Heart right ventricle (tissue), 16 donors: Measurements from ENCODE around the gene RAMP1. TPM values are rescaled to one million over a fixed set of nuclear protein-coding genes. Genes with fewer than 3 reads are reported as not detected.

Source experiments
- ATAC-seq, 8 donors: fragments of 200-7000 bp; cut with Tn5 transposase; one replicate each; pipeline ENCODE4 v1.9.1; 2020; ENCODE audit warnings: mild to moderate bottlenecking in 8 of 8, moderate library complexity in 8 of 8, moderate number of reproducible peaks in 1 of 8
- DNase-seq, 2 donors: peaks; one replicate each; pipeline ENCODE4 v3.0.0-alpha.2; 2020
- H3K27ac ChIP-seq, 10 donors: fragments of 200-600 bp; sonication (generic) in 2 of 10; one replicate each; pipeline versions ENCODE4 v1.5.0 to v1.8.0; 2020 to 2022; ENCODE audit warnings: mild to moderate bottlenecking in 3 of 10
- H3K27me3 ChIP-seq, 7 donors: fragments of 200-600 bp; one replicate each; pipeline ENCODE4 v1.8.0; 2021 to 2022; ENCODE audit warnings: mild to moderate bottlenecking in 2 of 7
- H3K36me3 ChIP-seq, 9 donors: fragments of 200-600 bp; sonication (generic) in 1 of 9; one replicate each; pipeline versions ENCODE4 v1.5.0 to v1.8.0; 2020 to 2022; ENCODE audit warnings: mild to moderate bottlenecking in 2 of 9
- H3K4me1 ChIP-seq, 9 donors: fragments of 200-600 bp; sonication (generic) in 1 of 9; one replicate each; pipeline versions ENCODE4 v1.5.0 to v1.8.0; 2020 to 2022; ENCODE audit warnings: mild to moderate bottlenecking in 4 of 9
- H3K4me3 ChIP-seq, 10 donors: fragments of 200-600 bp; sonication (generic) in 2 of 10; one replicate each; pipeline versions ENCODE4 v1.5.0 to v1.8.0; 2020 to 2022; ENCODE audit warnings: mild to moderate bottlenecking in 7 of 10, moderate library complexity in 2 of 10
- H3K9me3 ChIP-seq, 11 donors: fragments of 200-600 bp in 10 of 11; sonication (generic) in 2 of 11; one replicate each; pipeline versions ENCODE4 v1.5.0 to v1.8.0; 2013 to 2022; ENCODE audit warnings: mild to moderate bottlenecking in 2 of 11, control low read depth in 1 of 11, moderate library complexity in 1 of 11
- WGBS, 2 donors: extraction: QIAGEN DNeasy Blood & Tissue Kit; methylation state at CpG; one replicate each; pipeline ENCODE4 v1.1.7; 2013; ENCODE audit warnings: inconsistent platforms in 1 of 2; 5-methylcytosine and 5-hydroxymethylcytosine counted together
- intact Hi-C, 10 donors: fragments of 100-400 bp; cut with DNase I; formaldehyde crosslinking; loops; one replicate each; pipeline versions ENCODE4 v1.11.1 to v1.14.2; 2022
- polyA plus RNA-seq, 2 donors: library from polyadenylated mRNA; stranded (reverse); fragments of 200-250 nt; gene quantifications; one replicate each; pipeline ENCODE4 v1.2.3, GENCODE V29; 2013
- total RNA-seq, 10 donors: library from RNA; stranded (reverse); fragmentation: NEBNext Ultra II Directional in 3 of 10; extraction: Animal tissue kit (Norgen Biotek cat#: 25700) in 3 of 10; gene quantifications; one replicate each; pipeline versions ENCODE4 v1.2.1 to v1.2.4, GENCODE V29; 2021 to 2023
- TF ChIP-seq, protein P1 (sequence below), 9 donors: fragments of 200-600 bp; sonication (generic) in 2 of 9; IDR thresholded peaks; one replicate each; pipeline versions ENCODE4 v1.5.0 to v1.8.0; 2021 to 2022; ENCODE audit warnings: antibody characterized with exemption in 9 of 9, mild to moderate bottlenecking in 5 of 9, moderate library complexity in 1 of 9
- donor health status: Arrhythmogenic right ventricular cardiomyopathy.
- donor health status: ischemic (EF 13 %, LVEDD 7.1; RV severe dilation, severe dysfunction).
- donor health status: healthy with polysubstance abuse.
- donor health status: DM: no; HTN: yes; CAD: no.
- donor health status: DM: no; HTN: no; CAD: no.
- donor health status: ischemic (EF 25% LVEDD 6.9; RV normal size, moderate dysfunction).
- donor health status: ischemic (EF 25% LVEDD 5.7; RV mildly dilated, moderate dysfunction).
- donor health status: healthy.
- donor health status: DM: yes; HTN: yes; CAD: no.
- donor health status: Ischemic cardiomyopathy.
- donor health status: ischemic (EF 35%, LVEDD 5.7; RV mildly dilated, moderate dysfunction).
- donor health status: nonischemic (EF 11% LVEDD 7.7; RV severe dilation, severe dysfunction).
- donor health status: DM: yes; HTN: yes; CAD: no.
- donor health status: PGD.
- donor health status: ischemic (EF 29% LVEDD 5.4; RV normal size, mild dysfunction).
- donor health status: nonischemic (EF 23%, LVEDD 6.1; RV moderate dilation, normal function).

RAMP1 gene
- total and polyA plus RNA-seq, 12 donors = 52.7 to 1,549 (median 178) TPM

DNA sequence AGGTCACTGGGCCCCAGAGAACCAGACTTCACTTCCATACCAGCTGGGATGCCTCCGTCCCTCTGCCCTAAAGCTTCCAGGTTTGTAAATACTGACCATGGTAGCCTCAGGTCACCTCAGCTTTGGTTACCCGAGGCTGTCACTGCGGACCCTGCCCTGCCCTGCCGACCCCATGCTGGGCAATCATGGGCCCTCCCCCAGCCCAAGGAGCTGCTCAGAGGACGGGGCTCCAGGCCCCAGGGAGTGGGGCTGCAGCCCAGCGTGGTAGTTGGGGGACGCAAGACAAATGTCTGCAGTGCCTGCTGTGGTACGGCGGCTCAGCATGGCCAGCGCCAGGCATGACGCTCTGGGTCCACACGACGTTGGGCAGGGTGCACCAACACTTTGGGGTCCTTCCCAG, 25.3 kb downstream of the RAMP1 start:
- no peaks in the 10 kb centered on the region for H3K27me3 ChIP-seq
- H3K9me3 ChIP-seq = peaks cover 0 to 3% (median 0%) of the 10 kb centered on the region in 11 donors
- peaks cover 10 to 49% (median 33%) of the 10 kb centered on the region in 9 donors for H3K4me1 ChIP-seq
- 74 to 79% methylated on average over 13 of the region's 13 CpGs for WGBS, 2 donors
- ATAC-seq (no peak), DNase-seq (no peak)
- H3K4me3 ChIP-seq = no peak overlapping the region
- intact Hi-C loops = no loop called here
- peaks cover 0 to 12% (median 0%) of the 10 kb centered on the region in 9 donors for H3K36me3 ChIP-seq
- TF ChIP-seq, protein P1, sequence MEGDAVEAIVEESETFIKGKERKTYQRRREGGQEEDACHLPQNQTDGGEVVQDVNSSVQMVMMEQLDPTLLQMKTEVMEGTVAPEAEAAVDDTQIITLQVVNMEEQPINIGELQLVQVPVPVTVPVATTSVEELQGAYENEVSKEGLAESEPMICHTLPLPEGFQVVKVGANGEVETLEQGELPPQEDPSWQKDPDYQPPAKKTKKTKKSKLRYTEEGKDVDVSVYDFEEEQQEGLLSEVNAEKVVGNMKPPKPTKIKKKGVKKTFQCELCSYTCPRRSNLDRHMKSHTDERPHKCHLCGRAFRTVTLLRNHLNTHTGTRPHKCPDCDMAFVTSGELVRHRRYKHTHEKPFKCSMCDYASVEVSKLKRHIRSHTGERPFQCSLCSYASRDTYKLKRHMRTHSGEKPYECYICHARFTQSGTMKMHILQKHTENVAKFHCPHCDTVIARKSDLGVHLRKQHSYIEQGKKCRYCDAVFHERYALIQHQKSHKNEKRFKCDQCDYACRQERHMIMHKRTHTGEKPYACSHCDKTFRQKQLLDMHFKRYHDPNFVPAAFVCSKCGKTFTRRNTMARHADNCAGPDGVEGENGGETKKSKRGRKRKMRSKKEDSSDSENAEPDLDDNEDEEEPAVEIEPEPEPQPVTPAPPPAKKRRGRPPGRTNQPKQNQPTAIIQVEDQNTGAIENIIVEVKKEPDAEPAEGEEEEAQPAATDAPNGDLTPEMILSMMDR (IDR thresholded peaks at IDR 0.05) = no peak
- peak overlapping the region in 9 of 10 donors; percentile 80 to 97 (median 89) for H3K27ac ChIP-seq

GRCh38 chr2:237885111-237885930, 25.9 kb downstream of the RAMP1 start:
- H3K4me3 ChIP-seq = no peak overlapping the region
- no peaks in the 10 kb centered on the region for H3K27me3 ChIP-seq
- intact Hi-C loops = no loop called here
- TF ChIP-seq, protein P1 (IDR thresholded peaks at IDR 0.05) = no peak
- ATAC-seq = peak in 2 of 8 donors; percentile 1 to 23
- H3K27ac ChIP-seq = peak overlapping the region; percentile 80 to 97 (median 90)
- peaks cover 0 to 3% (median 0%) of the 10 kb centered on the region in 11 donors for H3K9me3 ChIP-seq
- H3K4me1 ChIP-seq = peaks cover 10 to 49% (median 33%) of the 10 kb centered on the region in 9 donors
- no peak for DNase-seq
- H3K36me3 ChIP-seq = peaks cover 0 to 12% (median 0%) of the 10 kb centered on the region in 9 donors
- WGBS, 2 donors = 59 to 68% methylated on average over 27 of the region's 27 CpGs

DNA sequence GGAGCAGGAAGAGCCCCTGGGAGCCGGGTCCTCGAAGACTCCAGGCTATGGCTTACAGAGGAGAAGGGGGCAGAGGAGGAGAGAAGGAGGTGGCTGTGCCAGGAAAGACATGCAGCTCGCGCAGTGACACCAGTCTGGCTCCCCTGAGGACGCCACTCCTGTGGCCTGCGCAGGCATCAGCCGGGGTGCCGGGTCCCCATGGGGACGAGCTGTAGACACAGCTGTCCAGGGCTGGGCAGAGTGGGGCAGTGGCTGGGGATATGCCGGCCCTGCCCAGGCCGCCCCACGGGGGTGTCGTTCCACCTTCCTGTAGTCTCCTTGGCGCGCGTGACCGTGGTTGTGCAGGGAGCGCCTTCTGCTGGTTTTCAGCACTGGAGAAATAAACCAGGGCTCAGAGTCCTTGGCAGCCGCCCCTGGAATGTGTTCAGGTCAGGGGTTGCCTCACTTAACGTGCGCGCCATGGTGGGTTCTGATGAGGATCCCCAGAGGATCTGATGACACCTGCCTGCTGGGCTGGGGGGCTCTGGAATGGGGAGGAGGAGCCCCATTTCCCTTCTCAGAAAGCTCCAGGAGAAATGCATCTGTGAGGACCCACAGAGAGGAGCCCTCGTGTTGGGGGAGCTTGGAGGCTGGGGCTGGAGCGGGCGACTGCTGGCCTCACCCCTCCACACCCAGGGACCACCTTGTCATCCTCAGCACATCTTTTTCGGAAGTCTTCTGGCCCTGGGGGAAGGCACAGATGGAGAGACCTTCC, 26.7 kb downstream of the RAMP1 start:
- Histone ChIP-seq H3K27ac (peak overlapping the region; percentile 80 to 97 (median 90)), H3K4me3 (no peak overlapping the region), H3K36me3 (peaks cover 0 to 5% (median 0%) of the 10 kb centered on the region in 9 donors), H3K27me3 (no peaks in the 10 kb centered on the region), H3K9me3 (peaks cover 0 to 1% (median 0%) of the 10 kb centered on the region in 11 donors), H3K4me1 (peaks cover 10 to 49% (median 33%) of the 10 kb centered on the region in 9 donors)
- intact Hi-C loops = loop anchor here in 1 of 10 donors (2.0 kb wide), 1 partner anchor 25 kb away; no protein-coding TSS in a partner anchor
- ATAC-seq (peak; percentile 30 to 85 (median 74)), DNase-seq (peak; percentile 76 to 81)
- 31 to 45% methylated on average over 26 of the region's 26 CpGs for WGBS, 2 donors
- TF ChIP-seq, protein P1 (IDR thresholded peaks at IDR 0.05) = peak in 3 of 9 donors; percentile 12 to 36 (median 20)
